HG03521 (cell line): ENCODE results near the gene COL23A1.

ENCODE experiments used
- ATAC-seq: cut with Tn5 transposase; IDR thresholded peaks from one replicate; pipeline ENCODE4 v1.9.1; 2021; ENCODE audit warnings: mild to moderate bottlenecking, moderate library complexity; ENCODE audit not compliant: unreplicated experiment

The COL23A1 gene

DNA sequence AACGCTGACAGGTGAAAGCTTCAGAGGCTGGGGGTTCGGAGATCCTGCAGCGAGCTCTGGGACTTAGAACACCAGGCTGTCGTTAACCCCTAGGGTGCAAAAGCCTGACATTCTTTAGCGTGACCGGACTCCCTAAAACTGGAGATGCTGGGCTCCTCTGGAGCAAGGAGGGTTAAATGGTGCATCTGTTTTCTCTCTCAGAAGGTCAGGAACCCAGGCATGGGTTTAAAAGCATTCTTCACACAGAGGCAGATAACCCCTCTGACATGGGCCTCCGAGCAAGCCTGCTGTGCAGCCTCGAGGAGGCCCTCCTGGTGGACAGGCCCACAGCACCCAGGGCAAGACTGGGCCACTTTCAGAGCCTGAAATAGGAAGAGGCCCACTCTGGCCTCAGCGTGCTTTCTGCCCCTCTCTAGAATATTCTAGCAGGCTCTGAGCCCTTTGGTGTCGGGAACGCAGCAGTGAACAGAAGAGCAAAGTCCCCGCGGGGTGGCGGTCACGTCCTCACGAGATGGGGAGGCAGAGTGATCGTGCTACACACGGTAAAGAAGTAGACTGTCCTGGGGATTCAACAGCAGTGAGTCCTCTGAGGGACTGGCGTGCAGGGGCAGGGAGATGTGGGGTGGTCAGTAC lies 124.8 kb downstream of the COL23A1 start:
- ATAC-seq = no peak

DNA sequence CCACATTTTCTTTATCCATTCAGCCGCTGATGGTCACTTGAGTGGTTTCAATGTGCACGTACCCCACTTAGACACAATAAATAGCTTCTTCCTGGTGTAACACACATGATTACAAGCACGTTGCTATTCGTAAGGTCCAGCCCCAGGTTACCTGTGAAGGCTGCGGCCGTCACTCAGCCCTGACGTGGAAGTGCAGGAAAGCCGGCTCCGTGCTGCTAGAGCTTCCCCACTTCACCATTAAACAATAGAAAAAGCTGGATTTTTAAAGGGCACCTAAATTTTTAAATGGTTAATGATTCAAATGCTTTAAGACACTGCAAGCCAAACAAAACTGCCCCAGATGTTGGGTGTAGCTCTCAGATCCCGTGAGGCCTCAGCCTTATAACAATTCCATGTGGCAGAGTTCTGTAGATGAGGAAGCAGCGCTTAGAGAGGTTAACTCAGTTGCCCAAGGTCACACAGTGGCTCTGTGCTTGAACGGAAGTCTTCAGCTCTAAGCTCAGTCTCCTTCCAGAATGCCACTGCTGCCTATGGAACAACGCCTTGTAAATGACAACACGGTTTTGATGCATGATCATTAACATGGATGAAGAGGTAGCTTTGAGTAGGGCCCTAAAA lies 125.7 kb downstream of the COL23A1 start:
- no peak for ATAC-seq

DNA sequence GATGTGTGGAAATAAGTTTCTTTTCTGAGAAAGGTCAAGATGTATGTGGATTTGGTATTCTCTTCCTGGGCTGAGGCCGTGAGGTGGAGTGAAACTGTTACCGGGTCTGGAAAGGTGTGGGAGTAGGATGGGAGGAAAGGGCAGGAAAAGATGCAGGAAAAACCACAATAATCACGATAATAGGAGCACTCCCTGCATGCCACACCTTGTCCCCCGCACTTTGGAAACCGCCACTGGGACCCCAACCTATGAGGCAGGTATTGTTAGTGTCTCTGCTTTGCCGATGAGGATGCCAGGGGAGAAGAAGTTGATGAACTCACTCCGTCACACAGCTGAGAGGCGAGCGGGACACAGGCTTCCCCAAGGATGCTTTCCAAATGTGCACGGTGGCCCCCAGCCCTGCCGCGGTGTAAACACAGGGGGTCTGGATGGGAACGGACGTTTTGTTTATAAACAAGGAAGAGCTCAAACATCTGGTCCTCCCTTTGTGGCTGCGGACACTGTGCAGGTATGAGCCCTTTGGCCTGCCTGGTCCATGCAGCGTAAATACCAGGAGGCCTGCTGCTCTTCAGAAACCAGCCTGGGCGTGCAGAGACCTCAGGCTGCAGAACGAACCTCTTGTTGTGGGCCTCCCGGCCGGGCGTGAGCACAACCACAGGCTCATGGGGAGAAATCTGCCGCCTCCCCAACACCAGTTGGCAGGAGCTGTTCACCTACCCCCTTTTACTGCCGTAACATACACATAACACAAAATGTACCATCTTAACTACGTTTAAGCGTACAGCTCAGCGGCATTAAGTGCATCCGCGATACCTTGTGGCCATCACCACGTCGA lies 126.7 kb downstream of the COL23A1 start:
- no peak for ATAC-seq

DNA sequence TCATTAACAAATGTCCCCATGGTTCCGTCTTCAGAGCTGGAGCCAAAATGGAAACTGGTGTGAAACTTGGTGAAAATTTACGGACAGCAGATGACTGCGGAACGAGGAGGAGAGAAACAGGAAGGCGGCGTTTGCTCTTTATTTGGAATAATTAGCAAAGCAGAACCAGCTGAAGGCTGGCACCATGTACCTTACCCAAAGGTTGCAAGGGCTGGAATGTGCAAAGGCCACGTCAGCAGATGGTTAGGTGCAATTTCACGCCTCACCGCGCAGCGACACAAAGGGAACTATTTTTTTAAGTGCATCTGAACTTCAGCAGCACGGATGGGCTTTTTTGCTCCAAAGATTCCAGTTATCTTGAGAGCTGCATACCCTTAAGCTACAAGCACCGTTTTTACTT lies 127.4 kb downstream of the COL23A1 start:
- no peak for ATAC-seq

DNA sequence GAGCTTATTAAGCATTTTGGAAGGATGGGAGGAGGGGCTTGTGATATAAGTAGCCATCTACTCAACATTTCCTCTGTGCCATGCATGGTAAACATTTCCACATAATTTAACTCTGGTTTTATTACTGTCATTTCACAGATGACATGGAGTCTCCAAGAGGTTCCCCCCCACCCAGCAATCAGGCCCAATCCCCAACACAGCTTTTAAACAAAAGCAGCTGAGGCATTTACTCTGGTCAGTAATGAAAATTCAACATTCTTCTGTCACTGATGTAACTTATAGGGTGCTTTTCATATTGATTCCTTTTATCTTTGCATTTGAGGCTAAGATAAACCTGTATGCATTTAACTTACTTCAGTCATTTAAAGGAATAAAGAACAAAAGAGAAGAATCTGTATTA lies 128.1 kb downstream of the COL23A1 start:
- no peak for ATAC-seq

DNA sequence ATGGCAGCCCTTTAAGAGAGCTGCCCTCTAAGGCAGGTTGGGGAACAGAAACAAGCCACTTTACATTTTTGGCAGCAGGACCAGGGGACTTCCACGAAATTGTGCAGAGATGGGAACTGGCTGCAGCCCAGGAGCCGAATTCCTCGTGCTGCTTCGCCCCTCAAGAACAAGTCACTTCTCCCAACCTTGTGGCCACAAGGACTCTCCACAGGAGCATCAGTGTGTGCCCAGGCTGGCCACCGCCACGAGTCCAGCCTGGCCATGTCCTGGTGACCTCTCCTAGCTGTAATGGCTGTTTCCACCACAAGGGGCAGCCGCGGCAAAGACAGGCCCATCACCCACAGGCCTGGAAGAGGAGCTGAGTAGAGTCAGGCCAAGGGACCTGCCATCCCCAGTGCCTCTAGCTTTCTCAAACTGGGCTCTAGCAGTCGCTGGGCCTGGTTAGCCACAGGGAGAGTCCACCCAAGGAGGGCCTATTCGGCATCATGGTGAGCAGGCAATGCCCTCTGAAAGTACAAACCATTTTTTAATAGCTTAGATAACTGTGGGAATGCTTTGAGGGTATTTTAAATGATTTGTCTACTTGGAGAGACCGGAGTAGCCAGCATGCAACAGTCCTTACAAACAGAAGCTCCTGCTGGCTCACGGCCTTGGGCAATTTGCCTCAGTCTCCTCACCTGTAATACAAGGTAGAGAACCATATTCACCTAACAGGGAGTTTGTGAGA lies 129.0 kb downstream of the COL23A1 start:
- no peak for ATAC-seq

DNA sequence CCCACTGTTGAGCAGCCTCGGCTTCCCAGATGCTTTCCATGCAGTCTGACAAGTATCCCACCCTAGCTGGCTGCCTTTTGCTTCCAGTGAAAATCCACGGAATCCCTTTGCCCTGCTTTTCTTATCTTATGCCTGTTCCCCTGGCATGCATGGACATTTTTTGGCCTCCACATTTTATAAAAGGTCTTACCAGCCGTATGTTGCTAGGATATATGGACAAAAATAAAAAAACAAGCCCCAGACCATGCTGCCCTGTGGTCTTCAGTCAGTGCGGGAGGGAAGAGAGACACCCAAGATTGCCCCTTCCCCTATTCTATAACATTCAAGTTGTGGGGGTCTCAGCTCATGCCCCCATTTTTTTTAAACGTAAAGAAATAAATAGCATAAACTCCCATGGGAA lies 129.6 kb downstream of the COL23A1 start:
- no peak for ATAC-seq

DNA sequence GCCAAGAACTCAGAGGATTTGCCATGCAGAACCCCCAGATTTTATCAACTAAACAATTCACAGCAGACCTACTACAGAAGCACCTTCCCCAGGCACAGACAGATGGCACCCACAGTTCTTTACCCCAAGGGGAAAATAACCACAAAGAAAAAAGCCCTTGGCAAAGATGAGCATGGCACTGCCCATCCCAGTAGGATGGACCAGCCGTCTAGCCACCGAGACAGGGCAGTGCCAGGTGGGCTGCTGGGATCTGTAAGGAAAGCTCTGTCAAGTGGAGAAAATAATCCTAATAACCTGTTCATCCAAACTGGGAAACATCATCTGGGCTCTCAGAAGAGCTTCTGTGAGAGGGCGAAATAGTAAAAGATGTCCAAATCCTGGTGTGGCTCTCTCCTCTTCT lies 130.0 kb downstream of the COL23A1 start:
- ATAC-seq = no peak

DNA sequence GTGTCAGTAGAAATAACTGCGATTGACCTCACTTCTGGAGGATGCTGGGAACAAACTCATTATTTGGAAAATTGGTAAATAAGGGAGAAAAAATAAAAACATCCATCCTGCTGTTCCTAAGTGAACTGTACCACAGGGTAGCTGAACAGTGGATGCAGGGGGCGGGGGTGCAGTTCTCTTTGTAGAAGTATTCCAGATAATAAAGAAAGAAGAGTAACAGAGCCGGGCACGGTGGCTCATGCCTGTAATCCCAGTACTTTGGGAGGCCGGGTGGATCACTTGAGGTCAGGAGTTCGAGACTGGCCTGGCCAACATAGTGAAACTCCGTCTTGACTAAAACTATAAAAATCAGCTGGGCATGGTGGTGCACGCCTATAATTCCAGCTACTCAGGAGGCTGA lies 132.1 kb downstream of the COL23A1 start:
- no peak for ATAC-seq

DNA sequence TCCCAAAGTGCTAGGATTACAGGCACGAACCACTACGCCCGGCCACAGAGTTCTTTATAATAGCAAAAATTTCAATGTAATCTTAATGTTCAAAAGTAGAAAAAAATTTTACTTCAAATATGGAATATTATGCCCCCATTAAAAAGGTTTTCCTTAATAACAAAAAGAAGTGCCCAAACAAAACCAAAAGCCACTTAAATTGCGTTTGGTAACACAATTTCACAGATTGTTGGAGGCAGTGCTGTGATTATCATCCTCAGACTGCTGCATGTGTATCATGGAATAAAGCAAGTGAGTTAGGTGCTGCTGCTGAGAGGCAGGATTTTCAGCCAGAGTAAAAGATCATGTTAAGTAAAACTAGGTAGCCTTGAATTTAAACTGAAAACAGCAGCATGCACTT lies 132.7 kb downstream of the COL23A1 start:
- ATAC-seq = no peak

DNA sequence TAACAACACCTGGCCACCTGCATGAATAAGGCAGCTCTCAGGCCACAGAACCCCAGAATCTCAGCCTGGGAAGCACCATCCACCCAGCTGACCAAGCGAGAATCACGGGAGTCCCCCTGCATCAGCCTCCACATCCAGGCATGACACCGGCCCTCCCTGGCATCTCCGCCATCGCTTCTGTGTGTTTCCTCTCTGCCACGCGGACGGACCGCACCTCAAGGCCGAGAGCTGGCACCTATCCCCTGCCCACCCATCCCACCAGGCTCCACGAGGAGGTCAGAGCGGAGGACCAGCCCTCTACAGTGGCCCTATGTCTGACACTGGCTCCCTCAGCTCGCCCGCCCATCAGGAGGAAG lies 134.7 kb downstream of the COL23A1 start:
- no peak for ATAC-seq

DNA sequence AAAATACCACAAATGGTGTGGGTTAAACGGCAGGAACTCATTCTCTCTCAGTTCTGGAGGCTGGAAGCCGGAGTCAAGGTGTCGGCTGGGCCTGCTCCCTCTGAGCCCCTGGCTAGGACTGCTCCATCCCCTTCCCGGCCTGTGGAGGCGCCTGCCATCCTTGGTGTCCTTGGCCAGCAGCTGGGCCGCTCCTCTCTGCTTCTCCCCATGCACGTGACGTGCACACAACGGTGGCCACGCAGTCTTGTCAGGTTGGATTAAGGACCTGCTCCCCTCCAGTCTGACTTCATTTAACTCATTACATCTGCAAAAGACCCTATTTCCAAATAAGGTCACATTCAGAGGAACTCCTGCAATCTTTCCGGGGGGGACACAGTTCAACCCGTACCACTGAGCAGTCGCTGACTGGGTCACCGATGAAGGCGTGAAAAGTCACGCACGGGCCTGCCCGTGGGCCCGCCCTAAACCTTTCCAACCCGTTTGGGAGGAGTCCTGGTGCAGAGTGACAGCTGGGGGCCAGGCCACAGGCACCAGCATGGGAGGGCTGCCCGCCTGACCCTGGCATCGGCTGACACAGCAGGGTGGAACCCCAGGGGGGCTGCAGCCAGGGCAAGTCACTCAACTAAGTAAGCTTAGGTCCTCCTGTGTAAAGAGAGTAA lies 135.2 kb downstream of the COL23A1 start:
- no peak for ATAC-seq

DNA sequence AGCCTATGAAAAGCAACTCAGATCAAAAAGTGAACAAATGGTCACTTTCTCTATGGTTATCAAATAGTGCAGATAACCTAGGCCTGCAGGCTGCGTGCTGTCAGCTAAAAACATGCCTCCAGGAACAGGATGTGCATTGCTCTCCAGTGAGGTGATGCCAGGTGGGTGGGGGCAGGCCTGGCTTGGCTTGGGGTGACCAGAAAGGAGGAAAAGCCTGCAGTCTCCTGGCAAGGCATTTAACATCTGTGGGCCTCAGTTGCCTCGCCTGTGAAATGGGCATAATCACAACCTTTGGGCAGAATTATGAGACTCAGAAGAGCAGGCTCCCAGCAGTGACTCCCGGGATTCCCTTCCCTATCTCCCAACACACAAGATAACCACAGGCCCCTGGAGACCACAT lies 135.9 kb downstream of the COL23A1 start:
- no peak for ATAC-seq

DNA sequence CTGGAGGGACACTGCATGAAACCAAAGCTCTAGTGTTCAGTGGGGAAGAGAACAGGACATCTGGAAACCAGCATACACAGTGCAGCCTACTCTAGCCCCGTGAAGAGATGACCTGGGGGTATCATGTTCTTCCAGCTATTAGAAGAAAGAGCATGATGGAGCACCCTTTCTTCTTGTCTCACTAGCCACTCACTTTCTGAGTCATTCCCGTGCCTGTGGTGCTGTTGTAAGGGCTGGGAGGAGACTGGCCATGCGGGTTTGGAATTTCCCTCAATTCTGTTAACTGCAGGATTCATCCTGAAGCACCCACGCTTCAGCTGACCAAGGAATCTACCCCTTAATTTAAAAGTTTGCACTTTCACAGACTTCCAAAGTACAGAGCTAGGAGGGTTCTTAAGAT lies 137.0 kb downstream of the COL23A1 start:
- no peak for ATAC-seq

DNA sequence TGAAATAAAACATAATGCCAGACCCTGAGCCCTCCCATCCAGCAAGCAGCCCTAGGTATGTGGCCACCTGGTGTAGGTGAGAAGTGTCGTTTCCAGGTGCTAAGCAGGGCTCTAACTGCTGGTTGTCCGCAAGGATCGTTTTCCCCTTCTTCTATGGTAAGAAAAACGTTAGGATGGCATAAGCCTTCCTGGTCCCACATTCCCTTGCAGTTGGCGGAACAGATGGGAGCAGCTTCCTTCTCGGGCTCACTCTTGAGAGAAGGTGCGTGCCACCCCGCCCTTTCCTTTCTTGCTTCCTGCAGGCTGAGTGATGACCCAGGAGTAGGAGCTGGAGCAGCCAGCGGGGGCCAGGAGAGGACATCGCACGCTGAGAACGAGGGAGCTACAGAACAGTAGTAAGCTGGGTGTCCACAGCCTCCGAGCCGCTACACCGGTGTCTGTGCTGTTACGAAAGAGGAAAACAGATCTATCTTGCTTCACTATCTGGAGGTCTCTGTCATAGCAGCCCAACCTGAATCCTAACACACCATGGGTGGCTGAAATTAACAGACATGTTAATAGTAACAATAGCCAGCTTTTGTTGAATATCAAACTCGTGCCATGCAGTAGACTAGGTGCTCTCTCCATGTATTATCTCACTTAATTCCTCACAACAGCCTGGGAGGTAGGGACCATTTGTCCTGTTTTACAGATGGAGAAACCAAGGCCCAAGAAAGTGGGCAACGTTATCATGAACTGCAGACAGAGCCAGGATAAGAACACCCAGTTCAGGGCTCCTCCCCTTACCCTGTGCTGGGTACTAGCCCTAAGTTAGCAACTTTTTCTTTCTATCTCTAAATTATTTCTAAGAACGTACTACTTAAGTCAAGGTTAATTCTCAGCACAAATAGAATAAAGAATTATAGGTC lies 139.8 kb downstream of the COL23A1 start:
- ATAC-seq = no peak

DNA sequence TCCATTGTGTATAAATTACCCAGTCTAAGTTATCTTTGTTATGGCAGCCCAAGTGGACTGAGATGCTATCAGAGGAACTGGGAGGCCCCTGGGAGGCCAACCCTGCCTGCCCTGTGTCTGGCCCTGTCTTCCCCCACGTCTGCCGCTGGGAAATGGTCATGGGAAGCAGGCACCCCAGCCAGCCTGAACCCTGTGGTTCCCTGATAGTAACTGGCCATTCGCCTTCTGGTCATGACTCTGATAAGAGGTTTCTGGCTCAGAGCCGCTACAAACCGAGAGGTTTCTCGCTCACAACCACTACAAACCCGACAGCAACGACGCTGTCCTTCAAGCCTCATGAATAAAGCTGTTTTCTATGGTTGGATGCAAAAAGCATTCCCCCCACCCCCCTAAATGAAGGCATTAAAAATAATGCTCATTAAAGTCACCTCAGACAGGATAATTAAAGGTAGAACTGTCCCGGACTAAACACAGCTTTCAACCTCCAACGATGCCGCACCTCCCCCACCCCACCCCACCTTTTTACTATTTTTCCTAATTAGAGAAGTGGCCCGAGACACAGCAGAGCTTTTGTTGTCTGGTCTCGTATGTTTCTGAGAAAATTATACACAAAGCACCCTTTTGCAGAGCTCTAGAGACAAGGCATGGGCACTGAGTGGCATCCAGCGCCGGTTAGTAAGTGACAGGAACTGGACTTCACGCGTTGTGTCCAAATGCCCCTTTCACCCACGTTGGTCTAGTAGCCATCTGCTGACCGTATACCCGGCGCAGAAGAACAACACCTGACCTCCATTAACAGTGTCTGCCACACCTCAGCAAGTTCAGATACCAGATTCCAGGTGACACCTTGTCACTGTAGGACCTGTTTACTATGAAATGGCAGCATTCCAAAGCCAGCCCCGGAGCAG lies 140.8 kb downstream of the COL23A1 start:
- ATAC-seq = no peak

DNA sequence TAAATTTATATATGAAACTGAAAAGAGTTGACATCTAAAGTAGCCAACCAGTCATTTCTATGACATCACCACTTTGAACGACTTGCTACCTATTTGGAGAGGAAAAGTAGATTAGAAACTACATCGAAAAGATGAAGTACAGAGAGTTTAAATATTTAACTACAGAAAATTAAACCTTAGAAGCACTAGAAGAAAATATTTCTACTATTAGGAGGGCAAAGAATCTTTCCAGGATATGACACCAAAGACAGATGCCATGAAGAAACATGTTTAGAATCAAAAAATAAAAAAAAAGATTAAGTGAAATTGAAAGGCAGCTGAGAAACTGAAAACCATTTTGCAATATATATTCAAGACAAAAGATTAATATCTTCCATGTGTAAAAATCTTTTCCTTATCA lies 144.7 kb downstream of the COL23A1 start:
- ATAC-seq = no peak

DNA sequence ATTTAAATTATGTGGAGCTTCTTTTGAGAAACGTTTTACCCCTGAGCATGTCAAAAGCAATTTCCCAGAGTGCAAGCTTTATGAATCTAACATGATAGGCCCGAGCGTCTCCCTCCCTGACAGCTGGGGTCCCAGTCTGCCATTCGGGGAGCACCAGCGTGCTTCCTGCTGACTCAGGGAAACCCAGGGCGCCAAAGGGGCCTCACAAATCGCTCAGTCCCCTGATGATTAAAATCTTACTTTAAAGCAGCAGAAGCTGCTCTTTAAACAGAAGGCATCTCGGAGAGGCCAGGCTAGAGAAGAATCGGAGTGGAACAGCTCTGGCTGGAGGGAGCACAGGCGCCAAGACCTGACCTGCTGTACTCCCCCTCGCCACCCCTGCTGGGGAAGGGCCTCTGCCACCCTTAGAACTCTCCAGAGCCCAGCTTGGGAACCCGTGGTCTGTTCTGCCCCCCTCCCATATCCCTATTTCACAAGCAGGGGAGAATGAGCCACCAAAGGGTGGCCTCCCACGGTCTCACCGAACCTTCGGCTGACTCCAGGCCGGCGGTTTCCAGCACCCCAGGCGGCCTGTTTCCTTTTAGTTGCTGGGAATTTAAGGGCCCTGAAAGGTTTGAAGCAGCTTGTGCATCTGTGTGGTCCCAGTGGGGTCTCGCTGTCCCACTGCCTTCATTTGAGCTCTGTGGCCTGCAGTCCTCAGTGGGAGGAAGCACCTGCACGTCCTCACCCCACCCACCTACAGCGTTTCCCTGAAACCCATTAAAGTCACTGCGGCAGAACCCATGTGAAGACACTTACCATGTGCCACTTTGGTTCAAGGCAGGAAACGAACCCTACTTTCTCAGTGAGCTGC lies 147.6 kb downstream of the COL23A1 start:
- no peak for ATAC-seq
